Medulla oblongata (tissue), 1 donor: ENCODE measurements around the gene CX3CL1.
"Not testable (repeated sequence)": the region's sequence is repeated elsewhere in the genome, so short reads cannot be mapped to it uniquely, and the experiment has no call there.

Experiments used
- DNase-seq: peaks from one replicate; pipeline ENCODE4 v3.0.0-alpha.2; 2015; ENCODE audit errors: extremely low spot score

The CX3CL1 gene

GRCh38 chr16:57382535-57383275 lies 10.4 kb downstream of the CX3CL1 start:
- DNase-seq: no peak

- DNase-seq: peak; percentile 41
These were observed 11.3 kb downstream of the CX3CL1 start for GRCh38 chr16:57383276-57384247.

GRCh38 chr16:57384248-57385070 lies 12.2 kb downstream of the CX3CL1 start:
- peak; percentile 54 for DNase-seq

GRCh38 chr16:57385083-57385482 lies 12.8 kb downstream of the CX3CL1 start:
- no peak for DNase-seq

GRCh38 chr16:57386381-57386951 lies 14.2 kb downstream of the CX3CL1 start:
- no peak for DNase-seq

GRCh38 chr16:57387598-57388354 lies 15.5 kb downstream of the CX3CL1 start:
- no peak for DNase-seq

- DNase-seq: no peak
These were observed 16.2 kb downstream of the CX3CL1 start for GRCh38 chr16:57388359-57389086.

GRCh38 chr16:57389087-57389468 lies 16.8 kb downstream of the CX3CL1 start:
- DNase-seq: no peak

GRCh38 chr16:57390636-57391295 lies 18.5 kb downstream of the CX3CL1 start:
- DNase-seq: no peak

GRCh38 chr16:57391300-57391699 lies 19.0 kb downstream of the CX3CL1 start:
- DNase-seq: no peak

- no peak for DNase-seq
These were observed 19.4 kb downstream of the CX3CL1 start for GRCh38 chr16:57391708-57392107.

GRCh38 chr16:57392694-57393093 lies 20.4 kb downstream of the CX3CL1 start:
- DNase-seq: no peak

GRCh38 chr16:57394444-57394843 lies 22.2 kb downstream of the CX3CL1 start:
- no peak for DNase-seq

- DNase-seq: no peak
These were observed 22.7 kb downstream of the CX3CL1 start for GRCh38 chr16:57395026-57395425.

- no peak for DNase-seq
These were observed 24.5 kb downstream of the CX3CL1 start for GRCh38 chr16:57396786-57397185.

GRCh38 chr16:57397493-57397892 lies 25.2 kb downstream of the CX3CL1 start:
- DNase-seq: not testable (repeated sequence)

GRCh38 chr16:57401943-57402640 lies 29.8 kb downstream of the CX3CL1 start:
- no peak for DNase-seq

GRCh38 chr16:57403965-57404817 lies 31.9 kb downstream of the CX3CL1 start, which contains the start of gene CCL17:
Gene CCL17, plus strand, starts transcription at chr16:57404767. Its CDS starts 9,166 bp downstream, at chr16:57413933.
- DNase-seq: no peak
